ENCODE measurements around the gene RABGEF1.
A peak's percentile ranks its signal among the peaks of the same experiment; 100 is the strongest.
"Not testable (repeated sequence)": the region's sequence is repeated elsewhere in the genome, so short reads cannot be mapped to it uniquely, and the experiment has no call there.

Gene RABGEF1

GRCh38 chr7:66742298-66742697 lies 1.8 kb downstream of the RABGEF1 start:
- peaks cover 44% of the 10 kb centered on the region for H3K4me1 Mint-ChIP-seq
- ATAC-seq; H3K27me3 Mint-ChIP-seq; DNase-seq; H3K4me3 Mint-ChIP-seq; H3K36me3 Mint-ChIP-seq (ENCODE audit: low read depth); H3K9me3 Mint-ChIP-seq: not testable (repeated sequence)
- H3K27ac Mint-ChIP-seq: peak overlapping the region; percentile 76

GRCh38 chr7:66743920-66744319 lies 3.4 kb downstream of the RABGEF1 start:
- Mint-ChIP-seq H3K27ac (no peak overlapping the region), H3K27me3 (no peaks in the 10 kb centered on the region), H3K9me3 (no peaks in the 10 kb centered on the region), H3K4me1 (peaks cover 37% of the 10 kb centered on the region), H3K36me3 (ENCODE audit: low read depth) (peaks cover 1% of the 10 kb centered on the region), H3K4me3 (no peak overlapping the region)
- DNase-seq (no peak), ATAC-seq (no peak)

GRCh38 chr7:66747385-66747784 lies 6.9 kb downstream of the RABGEF1 start:
- Mint-ChIP-seq H3K4me1 (peaks cover 32% of the 10 kb centered on the region), H3K4me3 (no peak overlapping the region)

GRCh38 chr7:66747881-66748511 lies 7.5 kb downstream of the RABGEF1 start:
- Mint-ChIP-seq H3K27ac (no peak overlapping the region), H3K9me3 (no peaks in the 10 kb centered on the region), H3K4me1 (peaks cover 29% of the 10 kb centered on the region), H3K4me3 (no peak overlapping the region), H3K36me3 (ENCODE audit: low read depth) (peaks cover 1% of the 10 kb centered on the region), H3K27me3 (no peaks in the 10 kb centered on the region)
- DNase-seq (no peak), ATAC-seq (no peak)

More at GRCh38 chr7:66747385-66747784, 6.9 kb downstream of the RABGEF1 start:
- ATAC-seq: no peak
- Mint-ChIP-seq H3K9me3 (no peaks in the 10 kb centered on the region), H3K27me3 (no peaks in the 10 kb centered on the region), H3K27ac (no peak overlapping the region), H3K36me3 (ENCODE audit: low read depth) (peaks cover 1% of the 10 kb centered on the region)
- no peak for DNase-seq

- peaks cover 1% of the 10 kb centered on the region for H3K36me3 Mint-ChIP-seq (ENCODE audit: low read depth)
- no peaks in the 10 kb centered on the region for H3K27me3 Mint-ChIP-seq
- no peak for ATAC-seq
- no peak for DNase-seq
- H3K9me3 Mint-ChIP-seq: no peaks in the 10 kb centered on the region
- H3K4me3 Mint-ChIP-seq: no peak overlapping the region
- no peak overlapping the region for H3K27ac Mint-ChIP-seq
- peaks cover 29% of the 10 kb centered on the region for H3K4me1 Mint-ChIP-seq
These were observed 8.3 kb downstream of the RABGEF1 start for GRCh38 chr7:66748791-66749190.

- H3K9me3 Mint-ChIP-seq: no peaks in the 10 kb centered on the region
- no peak overlapping the region for H3K27ac Mint-ChIP-seq
- H3K36me3 Mint-ChIP-seq (ENCODE audit: low read depth): no peaks in the 10 kb centered on the region
- H3K27me3 Mint-ChIP-seq: no peaks in the 10 kb centered on the region
- no peak for ATAC-seq
- H3K4me1 Mint-ChIP-seq: peaks cover 40% of the 10 kb centered on the region
- no peak overlapping the region for H3K4me3 Mint-ChIP-seq
- DNase-seq: no peak
These were observed 11.4 kb downstream of the RABGEF1 start for GRCh38 chr7:66751945-66752344.

GRCh38 chr7:66754541-66754940 lies 14.0 kb downstream of the RABGEF1 start:
- ATAC-seq (no peak), DNase-seq (no peak)
- no peak overlapping the region for H3K27ac Mint-ChIP-seq
- H3K4me1 Mint-ChIP-seq: peaks cover 50% of the 10 kb centered on the region
- H3K27me3 Mint-ChIP-seq: no peaks in the 10 kb centered on the region
- no peak overlapping the region for H3K4me3 Mint-ChIP-seq
- H3K9me3 Mint-ChIP-seq: no peaks in the 10 kb centered on the region
- peaks cover 5% of the 10 kb centered on the region for H3K36me3 Mint-ChIP-seq (ENCODE audit: low read depth)

GRCh38 chr7:66755059-66755458 lies 14.5 kb downstream of the RABGEF1 start:
- DNase-seq; H3K27ac Mint-ChIP-seq; H3K27me3 Mint-ChIP-seq; H3K36me3 Mint-ChIP-seq (ENCODE audit: low read depth); H3K9me3 Mint-ChIP-seq; ATAC-seq; H3K4me3 Mint-ChIP-seq: not testable (repeated sequence)
- H3K4me1 Mint-ChIP-seq: peaks cover 52% of the 10 kb centered on the region

GRCh38 chr7:66756227-66756626 lies 15.7 kb downstream of the RABGEF1 start:
- not testable (repeated sequence) for H3K27ac Mint-ChIP-seq; H3K36me3 Mint-ChIP-seq (ENCODE audit: low read depth); H3K4me3 Mint-ChIP-seq; ATAC-seq; DNase-seq; H3K9me3 Mint-ChIP-seq; H3K27me3 Mint-ChIP-seq
- peaks cover 50% of the 10 kb centered on the region for H3K4me1 Mint-ChIP-seq

- H3K4me3 Mint-ChIP-seq: no peak overlapping the region
- H3K4me1 Mint-ChIP-seq: peaks cover 46% of the 10 kb centered on the region
- DNase-seq: no peak
- H3K27ac Mint-ChIP-seq: no peak overlapping the region
- peaks cover 5% of the 10 kb centered on the region for H3K36me3 Mint-ChIP-seq (ENCODE audit: low read depth)
- H3K9me3 Mint-ChIP-seq: no peaks in the 10 kb centered on the region
- H3K27me3 Mint-ChIP-seq: no peaks in the 10 kb centered on the region
- ATAC-seq: no peak
These were observed 16.4 kb downstream of the RABGEF1 start for GRCh38 chr7:66756889-66757288.

- no peak overlapping the region for H3K4me3 Mint-ChIP-seq
- no peak overlapping the region for H3K27ac Mint-ChIP-seq
- ATAC-seq: no peak
These were observed 17.4 kb downstream of the RABGEF1 start for GRCh38 chr7:66757939-66758338.

GRCh38 chr7:66758950-66759628 lies 18.6 kb downstream of the RABGEF1 start:
- no peak overlapping the region for H3K4me3 Mint-ChIP-seq
- H3K9me3 Mint-ChIP-seq: peaks cover 9% of the 10 kb centered on the region

More at GRCh38 chr7:66757939-66758338, 17.4 kb downstream of the RABGEF1 start:
- Mint-ChIP-seq H3K36me3 (ENCODE audit: low read depth) (peaks cover 5% of the 10 kb centered on the region), H3K9me3 (peaks cover 3% of the 10 kb centered on the region), H3K4me1 (peaks cover 41% of the 10 kb centered on the region), H3K27me3 (no peaks in the 10 kb centered on the region)
- DNase-seq: no peak

GRCh38 chr7:66763183-66763582 lies 22.6 kb downstream of the RABGEF1 start:
- not testable (repeated sequence) for H3K9me3 Mint-ChIP-seq, H3K4me3 Mint-ChIP-seq, H3K27me3 Mint-ChIP-seq, H3K27ac Mint-ChIP-seq, DNase-seq, ATAC-seq
- Mint-ChIP-seq H3K36me3 (ENCODE audit: low read depth) (peaks cover 18% of the 10 kb centered on the region), H3K4me1 (peaks cover 53% of the 10 kb centered on the region)

More at GRCh38 chr7:66758950-66759628, 18.6 kb downstream of the RABGEF1 start:
- no peaks in the 10 kb centered on the region for H3K27me3 Mint-ChIP-seq
- DNase-seq: no peak
- peak overlapping the region; percentile 15 for H3K27ac Mint-ChIP-seq
- H3K4me1 Mint-ChIP-seq: peaks cover 47% of the 10 kb centered on the region
- ATAC-seq: peak; percentile 95
- H3K36me3 Mint-ChIP-seq (ENCODE audit: low read depth): peaks cover 16% of the 10 kb centered on the region

GRCh38 chr7:66763633-66764355 lies 23.3 kb downstream of the RABGEF1 start:
- not testable (repeated sequence) for DNase-seq, H3K27me3 Mint-ChIP-seq, H3K9me3 Mint-ChIP-seq, H3K4me3 Mint-ChIP-seq, H3K27ac Mint-ChIP-seq, ATAC-seq
- Mint-ChIP-seq H3K36me3 (ENCODE audit: low read depth) (peaks cover 14% of the 10 kb centered on the region), H3K4me1 (peaks cover 53% of the 10 kb centered on the region)

- ATAC-seq, H3K27me3 Mint-ChIP-seq, DNase-seq, H3K9me3 Mint-ChIP-seq, H3K27ac Mint-ChIP-seq, H3K4me3 Mint-ChIP-seq: not testable (repeated sequence)
- Mint-ChIP-seq H3K4me1 (peaks cover 54% of the 10 kb centered on the region), H3K36me3 (ENCODE audit: low read depth) (peaks cover 14% of the 10 kb centered on the region)
These were observed 24.4 kb downstream of the RABGEF1 start for GRCh38 chr7:66764905-66765304.
